Kidney (tissue), 14 donors: Measurements from ENCODE around the gene KIAA1671. TPM values are rescaled to one million over a fixed set of nuclear protein-coding genes. Genes with fewer than 3 reads are reported as not detected.

Source experiments
- DNase-seq, 5 donors: peaks; one replicate each; pipeline ENCODE4 v3.0.0-alpha.2; 2013 to 2020
- FAIRE-seq: peaks from 2 replicates; lab custom pipeline; 2012; peaks lifted over from hg19 to GRCh38; lab: Jason Lieb, UNC
- H3K27ac ChIP-seq, 2 donors: one replicate each; pipeline ENCODE4 v1.7.0; 2013; ENCODE audit warnings: low read depth in 2 of 2, low read length in 2 of 2, inconsistent platforms in 1 of 2
- H3K27me3 ChIP-seq: one replicate; pipeline ENCODE4 v1.7.1; 2013; ENCODE audit warnings: low read length, inconsistent platforms; ENCODE audit not compliant: control insufficient read depth, insufficient read depth
- H3K36me3 ChIP-seq, 3 donors: one replicate each; pipeline versions ENCODE4 v1.7.0 to v1.7.1; 2013; ENCODE audit warnings: low read length in 3 of 3, control low read depth in 1 of 3, inconsistent platforms in 1 of 3; ENCODE audit not compliant: insufficient read depth in 3 of 3, control insufficient read depth in 2 of 3
- H3K4me1 ChIP-seq, 3 donors: one replicate each; pipeline versions ENCODE4 v1.7.0 to v1.7.1; 2013; ENCODE audit warnings: low read length in 3 of 3, inconsistent platforms in 1 of 3, low read depth in 1 of 3; ENCODE audit not compliant: control insufficient read depth in 2 of 3, insufficient read depth in 2 of 3
- H3K4me3 ChIP-seq, 3 donors: one replicate each; pipeline versions ENCODE4 v1.7.0 to v1.8.1; 2013; ENCODE audit warnings: low read length in 3 of 3, control low read depth in 1 of 3, inconsistent platforms in 1 of 3
- H3K9ac ChIP-seq, 3 donors: one replicate each; pipeline versions ENCODE4 v1.7.0 to v1.7.1; 2013; ENCODE audit warnings: low read length in 3 of 3, control low read depth in 1 of 3, inconsistent platforms in 1 of 3
- H3K9me3 ChIP-seq, 3 donors: one replicate each; pipeline versions ENCODE4 v1.7.0 to v1.7.1; 2013; ENCODE audit warnings: low read length in 3 of 3, control low read depth in 1 of 3, inconsistent platforms in 1 of 3; ENCODE audit not compliant: control insufficient read depth in 2 of 3, insufficient read depth in 1 of 3
- intact Hi-C: fragments of 100-400 bp; cut with DNase I; formaldehyde crosslinking; loops from one replicate; pipeline ENCODE4 v1.11.1; 2022
- polyA plus RNA-seq: library from polyadenylated mRNA; stranded (reverse); fragments of 350-450 nt; fragmentation: Illumina TruSeq; extraction: RNeasy Lipid Tissue Mini Kit (QIAGEN cat#74804); gene quantifications from one replicate; pipeline ENCODE4 v1.2.3, GENCODE V29; 2014; ENCODE audit warnings: low read depth, low replicate concordance; ENCODE audit not compliant: insufficient read depth
- total RNA-seq: library from RNA; stranded (reverse); fragmentation: NEBNext Ultra II Directional; extraction: Animal tissue kit (Norgen Biotek cat#: 25700); gene quantifications from one replicate; pipeline ENCODE4 v1.2.1, GENCODE V29; 2021
- TF ChIP-seq, protein P1 (sequence below): IDR thresholded peaks from 3 replicates; pipeline ENCODE4 v1.5.1; 2012; ENCODE audit warnings: mild to moderate bottlenecking, moderate library complexity, borderline replicate concordance; ENCODE audit not compliant: insufficient read depth; ENCODE audit errors: extremely low read depth
- donor health status: control.
- donor health status: control.
- donor health status: control.
- donor health status: control.
- donor health status: control.
- donor health status: DM: yes; HTN: yes; CAD: no.
- donor health status: Normal renal cell carcinoma (clear cell type).

Gene KIAA1671
- total and polyA plus RNA-seq, 2 donors from 2014 or later: 7.3 to 65.2 TPM

DNA sequence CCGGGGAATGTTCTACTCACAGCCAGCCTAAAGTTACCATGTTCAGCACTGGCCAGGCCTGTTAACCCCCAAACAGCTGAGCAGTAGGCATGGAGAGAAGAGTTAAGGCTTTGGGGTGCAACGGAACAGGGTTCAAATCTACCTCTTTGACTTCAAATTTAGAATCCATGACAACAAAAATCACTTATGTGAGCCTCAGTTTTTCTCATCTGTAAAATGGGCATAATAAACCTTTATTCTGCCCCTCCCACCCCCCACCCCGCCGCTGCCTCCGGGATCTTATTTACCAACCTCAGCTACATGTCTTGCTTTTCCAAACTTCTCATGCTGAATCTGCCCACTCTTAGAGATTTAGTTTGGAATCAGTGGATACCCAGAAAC lies 134.4 kb downstream of the KIAA1671 start:
- Histone ChIP-seq H3K4me1 (peaks cover 0 to 18% (median 11%) of the 10 kb centered on the region in 3 donors), H3K9me3 (no peaks in the 10 kb centered on the region), H3K27ac (no peak overlapping the region), H3K36me3 (no peaks in the 10 kb centered on the region), H3K4me3 (no peak overlapping the region), H3K9ac (no peak overlapping the region), H3K27me3 (no peaks in the 10 kb centered on the region)
- TF ChIP-seq, protein P1, sequence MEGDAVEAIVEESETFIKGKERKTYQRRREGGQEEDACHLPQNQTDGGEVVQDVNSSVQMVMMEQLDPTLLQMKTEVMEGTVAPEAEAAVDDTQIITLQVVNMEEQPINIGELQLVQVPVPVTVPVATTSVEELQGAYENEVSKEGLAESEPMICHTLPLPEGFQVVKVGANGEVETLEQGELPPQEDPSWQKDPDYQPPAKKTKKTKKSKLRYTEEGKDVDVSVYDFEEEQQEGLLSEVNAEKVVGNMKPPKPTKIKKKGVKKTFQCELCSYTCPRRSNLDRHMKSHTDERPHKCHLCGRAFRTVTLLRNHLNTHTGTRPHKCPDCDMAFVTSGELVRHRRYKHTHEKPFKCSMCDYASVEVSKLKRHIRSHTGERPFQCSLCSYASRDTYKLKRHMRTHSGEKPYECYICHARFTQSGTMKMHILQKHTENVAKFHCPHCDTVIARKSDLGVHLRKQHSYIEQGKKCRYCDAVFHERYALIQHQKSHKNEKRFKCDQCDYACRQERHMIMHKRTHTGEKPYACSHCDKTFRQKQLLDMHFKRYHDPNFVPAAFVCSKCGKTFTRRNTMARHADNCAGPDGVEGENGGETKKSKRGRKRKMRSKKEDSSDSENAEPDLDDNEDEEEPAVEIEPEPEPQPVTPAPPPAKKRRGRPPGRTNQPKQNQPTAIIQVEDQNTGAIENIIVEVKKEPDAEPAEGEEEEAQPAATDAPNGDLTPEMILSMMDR: no peak
- FAIRE-seq: no peak
- DNase-seq: no peak
- intact Hi-C loops: no loop called here

DNA sequence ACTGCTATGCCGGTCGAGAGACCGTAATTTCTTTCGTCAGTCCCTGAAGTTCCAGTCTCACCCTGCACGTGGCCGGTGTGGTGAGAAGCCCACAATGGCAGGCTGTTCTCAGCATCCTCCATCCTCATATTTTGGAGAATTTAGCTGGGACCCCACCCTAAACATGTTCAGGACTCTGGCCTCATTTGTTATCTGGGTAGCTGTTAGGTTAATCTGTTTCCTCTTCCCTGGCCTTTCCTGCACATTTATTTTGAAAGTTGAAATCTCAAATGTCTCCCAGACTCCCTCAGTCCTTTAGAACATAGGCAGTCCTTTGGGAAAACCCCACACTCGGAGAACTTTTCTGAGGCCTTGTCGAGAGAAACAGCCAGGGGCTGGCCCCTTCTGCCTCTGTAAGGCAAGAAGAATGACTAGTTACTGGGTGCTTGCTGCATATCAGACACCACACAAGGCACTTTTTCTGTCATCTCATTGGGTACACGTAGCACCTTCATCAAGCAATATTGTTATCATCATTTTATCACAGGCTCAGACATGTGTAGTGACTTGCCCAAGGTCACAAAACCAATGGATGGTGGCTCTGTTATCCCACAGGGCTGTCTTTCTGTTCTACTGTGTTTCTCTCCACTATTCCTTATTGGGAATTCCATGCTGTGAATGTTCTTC lies 137.8 kb downstream of the KIAA1671 start:
- peaks cover 0 to 14% (median 0%) of the 10 kb centered on the region in 3 donors for H3K4me1 ChIP-seq
- TF ChIP-seq, protein P1: no peak
- no peak for DNase-seq
- no peaks in the 10 kb centered on the region for H3K27me3 ChIP-seq
- intact Hi-C loops: no loop called here
- H3K36me3 ChIP-seq: no peaks in the 10 kb centered on the region
- no peak overlapping the region for H3K4me3 ChIP-seq
- no peaks in the 10 kb centered on the region for H3K9me3 ChIP-seq
- no peak overlapping the region for H3K9ac ChIP-seq
- H3K27ac ChIP-seq: peak overlapping the region in 1 of 2 donors; percentile 32
- FAIRE-seq: no peak

DNA sequence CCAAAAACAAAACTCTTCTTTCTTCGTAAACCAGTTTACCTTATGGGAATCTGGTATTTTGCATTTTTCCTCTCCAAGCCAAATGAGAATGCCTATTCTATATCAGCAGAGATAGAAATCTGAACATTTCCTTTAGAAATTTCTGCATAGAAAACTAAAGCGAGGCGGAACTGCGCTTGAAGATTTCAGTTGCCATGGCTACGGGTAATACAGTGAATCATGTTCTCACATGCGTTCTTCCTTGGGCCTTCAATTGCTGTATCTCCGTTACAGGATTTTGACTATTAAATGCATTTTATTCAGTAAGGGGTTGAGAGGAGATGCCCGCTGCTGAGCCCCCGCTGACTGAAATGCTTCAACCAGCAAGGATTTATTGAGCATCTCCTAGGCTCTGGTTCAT lies 138.9 kb downstream of the KIAA1671 start:
- Histone ChIP-seq H3K36me3 (no peaks in the 10 kb centered on the region), H3K9ac (no peak overlapping the region), H3K27me3 (no peaks in the 10 kb centered on the region), H3K4me1 (peaks cover 0 to 6% (median 0%) of the 10 kb centered on the region in 3 donors), H3K27ac (no peak overlapping the region), H3K9me3 (no peaks in the 10 kb centered on the region), H3K4me3 (no peak overlapping the region)
- DNase-seq: no peak
- intact Hi-C loops: no loop called here
- no peak for FAIRE-seq
- TF ChIP-seq, protein P1: no peak
